H1 (cell line): ENCODE measurements around the gene CCDC148. TPM values are rescaled to one million over a fixed set of nuclear protein-coding genes. Genes with fewer than 3 reads are reported as not detected.

Source experiments
- CTCF ChIA-PET: fragments of 300-600 bp; sonication (Branson Sonifier 250); formaldehyde crosslinking; loops from one replicate; lab custom pipeline; 2021; ENCODE audit not compliant: partially characterized antibody; lab: Charles Lee
- POLR2A ChIA-PET: fragments of 300-600 bp; sonication (Branson Sonifier 250); formaldehyde crosslinking; loops from one replicate; lab custom pipeline; 2021; ENCODE audit warnings: inconsistent platforms; ENCODE audit not compliant: partially characterized antibody; lab: Charles Lee
- DNase-seq, 2 experiments: peaks; one replicate each; pipeline versions ENCODE4 v3.0.0 to v3.0.0-alpha.2; 2010 to 2022; ENCODE audit warnings: low spot score in 2 of 2, low read depth in 1 of 2, mixed read lengths in 1 of 2
- FAIRE-seq: peaks from 2 replicates; lab custom pipeline; 2011; peaks lifted over from hg19 to GRCh38; lab: Jason Lieb, UNC
- H2AFZ ChIP-seq: 2 replicates; pipeline ENCODE4 v1.8.1; 2012; ENCODE audit warnings: low read length, inconsistent platforms
- H2AK5ac ChIP-seq: 2 replicates; pipeline ENCODE4 v1.6.1; 2013; ENCODE audit warnings: low read depth, low read length
- H2BK120ac ChIP-seq: replicated peaks from 2 replicates; pipeline ENCODE3; 2013; ENCODE audit warnings: low read depth, low read length, inconsistent platforms
- H2BK12ac ChIP-seq: 2 replicates; pipeline ENCODE4 v1.6.1; 2013; ENCODE audit warnings: low read depth, low read length
- H2BK15ac ChIP-seq: 2 replicates; pipeline ENCODE4 v1.6.1; 2013; ENCODE audit warnings: low read length
- H2BK20ac ChIP-seq: 2 replicates; pipeline ENCODE4 v1.6.1; 2013; ENCODE audit warnings: low read length
- H2BK5ac ChIP-seq: 2 replicates; pipeline ENCODE4 v1.6.1; 2013; ENCODE audit warnings: low read depth, low read length
- H3K14ac ChIP-seq: 2 replicates; pipeline ENCODE4 v1.6.1; 2013; ENCODE audit warnings: inconsistent platforms; ENCODE audit not compliant: insufficient read length
- H3K18ac ChIP-seq: 2 replicates; pipeline ENCODE4 v1.6.1; 2013; ENCODE audit warnings: low read length; ENCODE audit errors: extremely low read depth
- H3K23ac ChIP-seq: 2 replicates; pipeline ENCODE4 v1.6.1; 2013; ENCODE audit warnings: inconsistent platforms; ENCODE audit not compliant: insufficient read length
- H3K23me2 ChIP-seq: 2 replicates; pipeline ENCODE4 v1.6.1; 2013; ENCODE audit warnings: low read depth, low read length
- H3K27ac ChIP-seq: 2 replicates; pipeline ENCODE4 v1.6.1; 2011; ENCODE audit warnings: low read depth, low read length, inconsistent platforms
- H3K27me3 ChIP-seq, 4 experiments: replicated peaks in 1 of 4; 1 replicate in 1 of 4; 2 replicates in 3 of 4; pipeline versions ENCODE4 v1.6.1 to v1.8.1; 2011 to 2013; ENCODE audit warnings: low read length in 3 of 4, mild to moderate bottlenecking in 3 of 4, inconsistent platforms in 2 of 4, mixed read lengths in 2 of 4, moderate library complexity in 1 of 4; ENCODE audit not compliant: control insufficient read depth in 3 of 4, insufficient read depth in 3 of 4; ENCODE audit errors: extremely low read depth in 1 of 4
- H3K36me3 ChIP-seq, 4 experiments: 2 replicates each; pipeline versions ENCODE4 v1.6.1 to v1.8.1; 2011 to 2013; ENCODE audit warnings: mild to moderate bottlenecking in 4 of 4, low read length in 3 of 4, moderate library complexity in 2 of 4, control low read depth in 1 of 4, inconsistent platforms in 1 of 4; ENCODE audit not compliant: insufficient read depth in 4 of 4, control insufficient read depth in 2 of 4
- H3K4ac ChIP-seq: replicated peaks from 2 replicates; pipeline ENCODE3; 2013; ENCODE audit warnings: low read length, low read depth, mixed read lengths, inconsistent platforms; ENCODE audit not compliant: insufficient read length
- H3K4me1 ChIP-seq, 4 experiments: replicated peaks in 1 of 4; 1 replicate in 1 of 4; 2 replicates in 3 of 4; pipeline versions ENCODE4 v1.6.1 to v1.8.1; 2011 to 2013; ENCODE audit warnings: low read length in 3 of 4, inconsistent platforms in 2 of 4, mixed read lengths in 1 of 4; ENCODE audit not compliant: insufficient read depth in 4 of 4, control insufficient read depth in 3 of 4
- H3K4me2 ChIP-seq, 2 experiments: 2 replicates each; pipeline versions ENCODE4 v1.6.1 to v1.8.1; 2011 to 2013; ENCODE audit warnings: low read depth in 2 of 2, low read length in 2 of 2, control low read depth in 1 of 2, inconsistent platforms in 1 of 2, mild to moderate bottlenecking in 1 of 2; ENCODE audit not compliant: insufficient read depth in 1 of 2
- H3K4me3 ChIP-seq, 4 experiments: fragments of 200-600, 300-600 bp in 1 of 4; sonication (generic), shearing (Covaris generic), sonication (Bioruptor Twin) in 1 of 4; 2 replicates each; pipeline versions ENCODE4 v1.5.1 to v1.8.1; 2011 to 2016; ENCODE audit warnings: low read length in 4 of 4, low read depth in 3 of 4, control low read depth in 2 of 4, inconsistent platforms in 2 of 4, mild to moderate bottlenecking in 2 of 4, mixed read lengths in 1 of 4, moderate library complexity in 1 of 4; ENCODE audit not compliant: insufficient read depth in 2 of 4; ENCODE audit errors: extremely low read depth in 1 of 4
- H3K56ac ChIP-seq: replicated peaks from 2 replicates; pipeline ENCODE3; 2013; ENCODE audit warnings: low read depth, mild to moderate bottlenecking, mixed read lengths, low read length, inconsistent platforms; ENCODE audit not compliant: insufficient read length
- H3K79me1 ChIP-seq: 2 replicates; pipeline ENCODE4 v1.6.1; 2013; ENCODE audit warnings: low read depth, low read length, control low read depth
- H3K79me2 ChIP-seq, 2 experiments: 2 replicates each; pipeline versions ENCODE4 v1.6.1 to v1.8.1; 2012 to 2013; ENCODE audit warnings: low read length in 2 of 2, mild to moderate bottlenecking in 2 of 2, inconsistent platforms in 1 of 2; ENCODE audit not compliant: insufficient read depth in 2 of 2, control insufficient read depth in 1 of 2
- H3K9ac ChIP-seq, 4 experiments: replicated peaks in 1 of 4; 1 replicate in 1 of 4; 2 replicates in 3 of 4; pipeline versions ENCODE4 v1.6.1 to v1.8.1; 2011 to 2013; ENCODE audit warnings: low read depth in 3 of 4, low read length in 3 of 4, control low read depth in 2 of 4, mild to moderate bottlenecking in 2 of 4, moderate library complexity in 2 of 4, inconsistent platforms in 1 of 4; ENCODE audit errors: extremely low read depth in 1 of 4
- H3K9me3 ChIP-seq, 2 experiments: 2 replicates each; pipeline versions ENCODE4 v1.6.1 to v1.8.1; 2012 to 2013; ENCODE audit warnings: mild to moderate bottlenecking in 2 of 2, moderate library complexity in 2 of 2, control low read depth in 1 of 2, inconsistent platforms in 1 of 2, low read depth in 1 of 2, low read length in 1 of 2, mixed read lengths in 1 of 2; ENCODE audit not compliant: insufficient read depth in 2 of 2
- H4K20me1 ChIP-seq, 2 experiments: replicated peaks in 1 of 2; 2 replicates each; pipeline versions ENCODE3 to v1.8.1; 2011 to 2013; ENCODE audit warnings: inconsistent platforms in 2 of 2, low read length in 2 of 2, mild to moderate bottlenecking in 1 of 2; ENCODE audit not compliant: insufficient read depth in 2 of 2, control insufficient read depth in 1 of 2
- H4K5ac ChIP-seq: 2 replicates; pipeline ENCODE4 v1.6.1; 2013; ENCODE audit warnings: low read length, low read depth, mixed read lengths, inconsistent platforms; ENCODE audit not compliant: insufficient read length
- H4K8ac ChIP-seq: 2 replicates; pipeline ENCODE4 v1.8.0; 2013; ENCODE audit warnings: mild to moderate bottlenecking, moderate library complexity, low read length, inconsistent platforms; ENCODE audit not compliant: insufficient read depth; ENCODE audit errors: extremely low read depth
- H4K91ac ChIP-seq: replicated peaks from 2 replicates; pipeline ENCODE3; 2013; ENCODE audit warnings: low read length, mixed read lengths, inconsistent platforms; ENCODE audit not compliant: insufficient read length
- BACH1 ChIP-seq: IDR thresholded peaks from 2 replicates; pipeline ENCODE4 v1.6.1; 2012; ENCODE audit warnings: low read length, improper control_type of control experiment
- CHD1 ChIP-seq: IDR thresholded peaks from 2 replicates; pipeline ENCODE4 v1.6.1; 2012; ENCODE audit warnings: low read depth, low read length, improper control_type of control experiment
- GABPA ChIP-seq: IDR thresholded peaks from 2 replicates; pipeline ENCODE4 v1.6.1; 2011; ENCODE audit warnings: mild to moderate bottlenecking, low read length, moderate library complexity, borderline replicate concordance; ENCODE audit not compliant: insufficient read depth
- HDAC6 ChIP-seq: IDR thresholded peaks from one replicate; pipeline ENCODE4 v1.7.1; 2012; ENCODE audit warnings: low read depth, mild to moderate bottlenecking, inconsistent platforms, low read length, moderate library complexity
- JUND ChIP-seq: IDR thresholded peaks from 2 replicates; pipeline ENCODE4 v1.6.1; 2011; ENCODE audit warnings: mild to moderate bottlenecking, improper control_type of control experiment, low read length
- POLR2AphosphoS5 ChIP-seq: IDR thresholded peaks from 2 replicates; pipeline ENCODE4 v1.6.1; 2011; ENCODE audit warnings: low read depth, low read length
- SIX5 ChIP-seq: IDR thresholded peaks from 2 replicates; pipeline ENCODE4 v1.6.1; 2011; ENCODE audit warnings: mild to moderate bottlenecking, low read depth, low read length
- SP2 ChIP-seq: IDR thresholded peaks from 2 replicates; pipeline ENCODE4 v1.6.1; 2012; ENCODE audit warnings: mild to moderate bottlenecking, low read length, inconsistent platforms
- WGBS, 2 experiments: shearing (Covaris generic) in 1 of 2; methylation state at CpG; one replicate each; pipeline versions ENCODE4 v1.1.6 to v1.1.7; 2013 to 2015; ENCODE audit warnings: low lambda C conversion rate in 2 of 2, mixed read lengths in 2 of 2, inconsistent platforms in 1 of 2, low coverage in 1 of 2, missing lambda C conversion rate in 1 of 2; ENCODE audit not compliant: insufficient replicate concordance in 2 of 2, insufficient coverage in 1 of 2, insufficient read length in 1 of 2; ENCODE audit errors: extremely low coverage in 1 of 2, missing lambda C conversion rate in 1 of 2; 5-methylcytosine and 5-hydroxymethylcytosine counted together
- polyA plus RNA-seq, 7 experiments: library from polyadenylated mRNA; depleted of rRNA in 3 of 7; stranded (reverse) in 5 of 7; unstranded in 2 of 7; fragments of >200 nt in 5 of 7; fragments of 200-250 nt in 2 of 7; gene quantifications; 1 replicate in 5 of 7; 2 replicates in 1 of 7; 4 replicates in 1 of 7; pipeline versions ENCODE4 v1.2.1 to v1.2.3, GENCODE V29; 2011 to 2013; ENCODE audit warnings: missing spikeins in 2 of 7, mixed read lengths in 2 of 7
- total RNA-seq: library from RNA; stranded (reverse); fragmentation: NEBNext Ultra II Directional; extraction: Animal tissue kit (Norgen Biotek cat#: 25700); gene quantifications from 2 replicates; pipeline ENCODE4 v1.2.1, GENCODE V29; 2021

Gene CCDC148
- total and polyA plus RNA-seq, 2 of the 8 experiments (the other 6 are each of a cell fraction or from before 2014, with no cell fraction given): 0.45 to 1.3 TPM

DNA sequence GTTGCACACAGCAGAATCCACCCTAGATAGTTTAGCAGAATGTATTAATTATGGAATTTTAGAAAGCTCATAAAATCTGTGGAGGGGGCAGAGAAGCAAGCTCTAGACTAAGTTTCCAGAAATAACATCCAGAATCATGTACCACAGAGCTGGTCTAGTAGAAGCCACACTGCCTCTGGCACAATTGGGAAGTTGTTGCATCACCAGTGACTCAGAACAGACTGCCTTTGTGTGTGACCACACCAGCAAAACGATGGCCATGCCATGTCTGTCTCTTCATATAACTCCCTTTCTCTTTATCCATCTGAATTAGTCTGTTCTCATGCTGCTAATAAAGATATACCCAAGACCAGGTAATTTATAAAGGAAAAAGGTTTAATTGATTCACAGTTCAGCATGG, 158.9 kb downstream of the CCDC148 start:
- H4K5ac ChIP-seq: no peak overlapping the region
- TF ChIP-seq SP2: no peak
- no peak for TF ChIP-seq HDAC6
- no peak for TF ChIP-seq CHD1
- no peak for TF ChIP-seq SIX5
- TF ChIP-seq GABPA: no peak
- TF ChIP-seq JUND: no peak
- no peak for TF ChIP-seq POLR2AphosphoS5
- no peak for TF ChIP-seq BACH1
- no peaks in the 10 kb centered on the region for H3K79me2 ChIP-seq
- H3K27ac ChIP-seq: no peak overlapping the region
- H2BK120ac ChIP-seq: no peak overlapping the region
- no peak overlapping the region for H4K8ac ChIP-seq
- DNase-seq (no peak), FAIRE-seq (no peak)
- no peak overlapping the region for H3K56ac ChIP-seq
- H3K9me3 ChIP-seq: no peaks in the 10 kb centered on the region
- no peaks in the 10 kb centered on the region for H3K4me1 ChIP-seq
- H3K79me1 ChIP-seq: no peaks in the 10 kb centered on the region
- no peak overlapping the region for H3K14ac ChIP-seq
- no peak overlapping the region for H3K4ac ChIP-seq
- no peak overlapping the region for H2AK5ac ChIP-seq
- H2BK15ac ChIP-seq: no peak overlapping the region
- no peak overlapping the region for H3K23ac ChIP-seq
- H2AFZ ChIP-seq: no peak overlapping the region
- H3K9ac ChIP-seq: no peak overlapping the region
- CTCF ChIA-PET: no interaction called here
- no peak overlapping the region for H2BK5ac ChIP-seq
- H4K91ac ChIP-seq: no peak overlapping the region
- H2BK20ac ChIP-seq: no peak overlapping the region
- no peaks in the 10 kb centered on the region for H4K20me1 ChIP-seq
- POLR2A ChIA-PET: no interaction called here
- 94% methylated on average over 1 of the region's 1 CpG; no CpG with 5 or more reads in 1 of the 2 experiments for WGBS, 2 experiments
- H3K36me3 ChIP-seq: no peaks in the 10 kb centered on the region
- H3K4me2 ChIP-seq: no peak overlapping the region
- H3K4me3 ChIP-seq: no peak overlapping the region
- H3K23me2 ChIP-seq: no peaks in the 10 kb centered on the region
- H2BK12ac ChIP-seq: no peak overlapping the region
- peaks cover 0 to 2% (median 0%) of the 10 kb centered on the region in 4 experiments; a peak in 1 of 7 replicates for H3K27me3 ChIP-seq
- no peak overlapping the region for H3K18ac ChIP-seq
